ENCODE data around the gene TCERG1L.

The TCERG1L gene

GRCh38 chr10:131077724-131078123 lies 233.8 kb downstream of the TCERG1L start:
- Histone ChIP-seq H3K4me3 (ENCODE audit: low read length) (no peak overlapping the region), H3K9me3 (ENCODE audit: control insufficient read depth, low read depth, low read length) (no peaks in the 10 kb centered on the region), H3K27ac (ENCODE audit: low read length) (no peak overlapping the region)

DNA sequence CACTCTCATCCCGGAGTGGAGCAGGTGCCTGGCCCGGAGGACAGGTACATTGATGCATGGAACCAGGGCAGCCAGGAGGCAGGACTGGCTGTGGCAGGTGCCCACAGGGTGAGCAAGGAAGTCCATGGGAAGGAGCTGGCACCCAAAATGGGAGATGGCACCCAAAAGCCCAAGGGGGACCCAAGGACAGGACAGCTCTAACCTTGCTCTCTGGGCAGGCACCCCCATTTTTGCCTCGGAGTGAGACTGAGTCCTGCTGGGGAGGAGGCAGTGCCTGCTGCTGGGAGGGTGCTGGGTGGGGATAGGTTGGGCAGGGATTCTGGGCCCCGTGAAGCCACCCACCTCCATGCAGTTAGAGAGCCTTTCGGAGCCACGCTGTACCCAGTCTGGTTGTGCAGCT lies 234.5 kb downstream of the TCERG1L start:
- H3K4me1 ChIP-seq (ENCODE audit: control insufficient read depth, low read depth, low read length) = no peaks in the 10 kb centered on the region
- no peaks in the 10 kb centered on the region for H3K36me3 ChIP-seq (ENCODE audit: control insufficient read depth, low read depth, low read length)
- H3K4me3 ChIP-seq (ENCODE audit: low read length) = no peak overlapping the region
- no peak overlapping the region for H3K27ac ChIP-seq (ENCODE audit: low read length)
- H3K27me3 ChIP-seq (ENCODE audit: control insufficient read depth, insufficient read depth, low read length) = no peaks in the 10 kb centered on the region
- H3K9me3 ChIP-seq (ENCODE audit: control insufficient read depth, low read depth, low read length) = no peaks in the 10 kb centered on the region
- no peak overlapping the region for H3K9ac ChIP-seq (ENCODE audit: low read length)

More at GRCh38 chr10:131077724-131078123, 233.8 kb downstream of the TCERG1L start:
- no peaks in the 10 kb centered on the region for H3K36me3 ChIP-seq (ENCODE audit: control insufficient read depth, low read depth, low read length)
- no peaks in the 10 kb centered on the region for H3K27me3 ChIP-seq (ENCODE audit: control insufficient read depth, insufficient read depth, low read length)
- H3K4me1 ChIP-seq (ENCODE audit: control insufficient read depth, low read depth, low read length) = no peaks in the 10 kb centered on the region
- no peak overlapping the region for H3K9ac ChIP-seq (ENCODE audit: low read length)

GRCh38 chr10:131076356-131076755 lies 235.2 kb downstream of the TCERG1L start:
- no peak overlapping the region for H3K4me3 ChIP-seq (ENCODE audit: low read length)
- no peaks in the 10 kb centered on the region for H3K36me3 ChIP-seq (ENCODE audit: control insufficient read depth, low read depth, low read length)
- H3K27ac ChIP-seq (ENCODE audit: low read length) = no peak overlapping the region
- no peaks in the 10 kb centered on the region for H3K9me3 ChIP-seq (ENCODE audit: control insufficient read depth, low read depth, low read length)
- no peaks in the 10 kb centered on the region for H3K4me1 ChIP-seq (ENCODE audit: control insufficient read depth, low read depth, low read length)
- H3K27me3 ChIP-seq (ENCODE audit: control insufficient read depth, insufficient read depth, low read length) = no peaks in the 10 kb centered on the region
- H3K9ac ChIP-seq (ENCODE audit: low read length) = no peak overlapping the region

DNA sequence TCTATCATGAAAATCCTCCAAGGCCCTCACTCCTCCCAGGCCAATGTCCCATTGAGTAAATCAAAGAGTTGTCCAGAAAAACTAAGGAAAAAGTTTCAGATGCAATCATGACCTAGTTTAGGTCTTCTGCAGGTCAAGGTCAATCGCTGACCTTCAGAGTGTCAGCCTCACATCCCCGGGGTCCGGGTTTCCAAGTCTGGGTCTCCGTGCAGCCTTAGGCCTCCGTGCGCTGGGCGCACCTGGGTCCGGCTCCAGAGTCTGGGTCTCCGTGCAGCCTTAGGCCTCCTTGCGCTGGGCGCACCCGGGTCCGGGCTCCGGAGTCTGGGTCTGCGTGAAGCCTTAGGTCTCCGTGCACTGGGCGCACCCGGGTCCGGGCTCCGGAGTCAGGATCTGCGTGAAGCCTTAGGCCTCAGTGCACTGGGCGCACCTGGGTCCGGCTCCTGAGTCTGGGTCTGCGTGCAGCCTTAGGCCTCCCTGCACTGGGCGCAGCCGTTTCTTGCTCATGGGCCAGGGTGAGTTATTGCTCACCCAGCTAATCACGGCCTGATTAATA lies 236.2 kb downstream of the TCERG1L start:
- Histone ChIP-seq H3K36me3 (ENCODE audit: control insufficient read depth, low read depth, low read length) (no peaks in the 10 kb centered on the region), H3K9me3 (ENCODE audit: control insufficient read depth, low read depth, low read length) (no peaks in the 10 kb centered on the region), H3K4me3 (ENCODE audit: low read length) (no peak overlapping the region), H3K9ac (ENCODE audit: low read length) (no peak overlapping the region), H3K4me1 (ENCODE audit: control insufficient read depth, low read depth, low read length) (no peaks in the 10 kb centered on the region), H3K27ac (ENCODE audit: low read length) (no peak overlapping the region), H3K27me3 (ENCODE audit: control insufficient read depth, insufficient read depth, low read length) (no peaks in the 10 kb centered on the region)

- no peaks in the 10 kb centered on the region for H3K4me1 ChIP-seq (ENCODE audit: control insufficient read depth, low read depth, low read length)
- no peaks in the 10 kb centered on the region for H3K9me3 ChIP-seq (ENCODE audit: control insufficient read depth, low read depth, low read length)
- no peak overlapping the region for H3K27ac ChIP-seq (ENCODE audit: low read length)
- H3K36me3 ChIP-seq (ENCODE audit: control insufficient read depth, low read depth, low read length) = no peaks in the 10 kb centered on the region
- H3K4me3 ChIP-seq (ENCODE audit: low read length) = no peak overlapping the region
- H3K27me3 ChIP-seq (ENCODE audit: control insufficient read depth, insufficient read depth, low read length) = no peaks in the 10 kb centered on the region
- no peak overlapping the region for H3K9ac ChIP-seq (ENCODE audit: low read length)
Observed at GRCh38 chr10:131074682-131075081, 236.8 kb downstream of the TCERG1L start.

- H3K27ac ChIP-seq (ENCODE audit: low read length) = no peak overlapping the region
Observed at GRCh38 chr10:131073469-131074035, 238.0 kb downstream of the TCERG1L start.

GRCh38 chr10:131072651-131073468 lies 238.7 kb downstream of the TCERG1L start:
- Histone ChIP-seq H3K27ac (ENCODE audit: low read length) (no peak overlapping the region), H3K4me1 (ENCODE audit: control insufficient read depth, low read depth, low read length) (peaks cover 10% of the 10 kb centered on the region), H3K9ac (ENCODE audit: low read length) (no peak overlapping the region), H3K27me3 (ENCODE audit: control insufficient read depth, insufficient read depth, low read length) (no peaks in the 10 kb centered on the region), H3K4me3 (ENCODE audit: low read length) (no peak overlapping the region), H3K36me3 (ENCODE audit: control insufficient read depth, low read depth, low read length) (no peaks in the 10 kb centered on the region), H3K9me3 (ENCODE audit: control insufficient read depth, low read depth, low read length) (no peaks in the 10 kb centered on the region)

More at GRCh38 chr10:131073469-131074035, 238.0 kb downstream of the TCERG1L start:
- H3K36me3 ChIP-seq (ENCODE audit: control insufficient read depth, low read depth, low read length) = no peaks in the 10 kb centered on the region
- no peak overlapping the region for H3K4me3 ChIP-seq (ENCODE audit: low read length)
- H3K9me3 ChIP-seq (ENCODE audit: control insufficient read depth, low read depth, low read length) = no peaks in the 10 kb centered on the region
- no peaks in the 10 kb centered on the region for H3K27me3 ChIP-seq (ENCODE audit: control insufficient read depth, insufficient read depth, low read length)
- H3K4me1 ChIP-seq (ENCODE audit: control insufficient read depth, low read depth, low read length) = peaks cover 3% of the 10 kb centered on the region
- no peak overlapping the region for H3K9ac ChIP-seq (ENCODE audit: low read length)

DNA sequence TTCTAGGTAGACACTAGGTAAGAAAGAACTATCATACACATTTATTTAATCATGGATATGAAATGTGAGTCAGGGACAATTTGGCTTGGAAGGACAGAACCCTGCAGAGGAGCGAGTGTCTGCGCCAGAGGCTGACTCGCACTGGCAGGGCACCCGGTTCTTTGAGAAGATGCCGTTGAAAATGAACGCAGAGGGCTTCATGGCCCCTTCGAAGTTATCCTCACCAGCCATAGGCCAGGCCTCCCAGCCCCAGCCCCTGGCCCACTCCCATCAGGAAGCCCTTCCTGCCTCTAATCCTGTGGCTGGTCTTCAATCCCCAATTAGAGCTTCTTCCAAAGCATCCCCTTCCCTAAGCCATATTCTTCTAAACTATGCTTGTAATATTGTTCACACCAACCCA lies 239.8 kb downstream of the TCERG1L start:
- no peaks in the 10 kb centered on the region for H3K9me3 ChIP-seq (ENCODE audit: control insufficient read depth, low read depth, low read length)
- no peaks in the 10 kb centered on the region for H3K36me3 ChIP-seq (ENCODE audit: control insufficient read depth, low read depth, low read length)
- H3K9ac ChIP-seq (ENCODE audit: low read length) = no peak overlapping the region
- peaks cover 16% of the 10 kb centered on the region for H3K4me1 ChIP-seq (ENCODE audit: control insufficient read depth, low read depth, low read length)
- H3K27me3 ChIP-seq (ENCODE audit: control insufficient read depth, insufficient read depth, low read length) = no peaks in the 10 kb centered on the region
- no peak overlapping the region for H3K27ac ChIP-seq (ENCODE audit: low read length)
- H3K4me3 ChIP-seq (ENCODE audit: low read length) = no peak overlapping the region

DNA sequence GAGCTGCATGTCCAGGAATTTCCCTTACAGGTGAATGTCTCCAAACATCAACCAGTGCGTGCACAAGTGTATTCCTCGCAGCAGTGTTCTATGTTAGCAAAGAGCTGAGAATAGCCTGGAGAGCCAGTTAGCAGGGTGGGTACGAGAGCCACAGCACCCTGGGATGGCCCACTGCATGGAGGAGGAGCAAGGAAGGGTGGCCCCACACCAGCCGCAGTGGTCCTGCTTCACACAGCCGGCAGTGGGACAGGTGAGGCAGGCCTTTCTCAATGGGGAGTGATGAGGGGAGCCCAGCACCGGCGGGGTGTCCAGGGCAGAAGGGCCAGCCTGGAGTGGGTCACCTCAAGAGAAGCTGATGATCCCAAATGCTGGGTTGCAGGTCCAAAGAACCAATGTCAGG lies 240.7 kb downstream of the TCERG1L start:
- Histone ChIP-seq H3K4me1 (ENCODE audit: control insufficient read depth, low read depth, low read length) (peaks cover 21% of the 10 kb centered on the region), H3K9ac (ENCODE audit: low read length) (no peak overlapping the region), H3K27ac (ENCODE audit: low read length) (no peak overlapping the region), H3K9me3 (ENCODE audit: control insufficient read depth, low read depth, low read length) (no peaks in the 10 kb centered on the region), H3K4me3 (ENCODE audit: low read length) (no peak overlapping the region), H3K27me3 (ENCODE audit: control insufficient read depth, insufficient read depth, low read length) (no peaks in the 10 kb centered on the region), H3K36me3 (ENCODE audit: control insufficient read depth, low read depth, low read length) (no peaks in the 10 kb centered on the region)

GRCh38 chr10:131068760-131069159 lies 242.8 kb downstream of the TCERG1L start:
- H3K27ac ChIP-seq (ENCODE audit: low read length) = no peak overlapping the region
- H3K27me3 ChIP-seq (ENCODE audit: control insufficient read depth, insufficient read depth, low read length) = no peaks in the 10 kb centered on the region
- no peaks in the 10 kb centered on the region for H3K9me3 ChIP-seq (ENCODE audit: control insufficient read depth, low read depth, low read length)
- H3K4me1 ChIP-seq (ENCODE audit: control insufficient read depth, low read depth, low read length) = peaks cover 27% of the 10 kb centered on the region
- H3K9ac ChIP-seq (ENCODE audit: low read length) = no peak overlapping the region
- no peak overlapping the region for H3K4me3 ChIP-seq (ENCODE audit: low read length)
- H3K36me3 ChIP-seq (ENCODE audit: control insufficient read depth, low read depth, low read length) = no peaks in the 10 kb centered on the region

GRCh38 chr10:131068311-131068710 lies 243.2 kb downstream of the TCERG1L start:
- Histone ChIP-seq H3K9me3 (ENCODE audit: control insufficient read depth, low read depth, low read length) (no peaks in the 10 kb centered on the region), H3K27ac (ENCODE audit: low read length) (no peak overlapping the region), H3K4me1 (ENCODE audit: control insufficient read depth, low read depth, low read length) (peaks cover 27% of the 10 kb centered on the region), H3K4me3 (ENCODE audit: low read length) (no peak overlapping the region), H3K27me3 (ENCODE audit: control insufficient read depth, insufficient read depth, low read length) (no peaks in the 10 kb centered on the region), H3K36me3 (ENCODE audit: control insufficient read depth, low read depth, low read length) (no peaks in the 10 kb centered on the region), H3K9ac (ENCODE audit: low read length) (no peak overlapping the region)
